HepG2 (cell line): Measurements from ENCODE around the gene GPATCH3. TPM values are rescaled to one million over a fixed set of nuclear protein-coding genes. Genes with fewer than 3 reads are reported as not detected.

Experiments used
- CENPX ChIP-seq: sonication (generic); formaldehyde crosslinking; IDR thresholded peaks from 2 replicates; pipeline ENCODE4 v1.9.0; 2021; ENCODE audit warnings: mild to moderate bottlenecking, missing genetic modification reagents, moderate library complexity
- EHMT2 ChIP-seq: fragments of 200-600 bp; sonication (generic); IDR thresholded peaks from 2 replicates; pipeline ENCODE4 v1.7.0; 2017; ENCODE audit warnings: antibody characterized with exemption, low read depth, low read length, borderline replicate concordance
- FOSL1 ChIP-seq: sonication (generic); formaldehyde crosslinking; IDR thresholded peaks from 2 replicates; pipeline ENCODE4 v1.9.0; 2021; ENCODE audit warnings: missing genetic modification reagents, borderline replicate concordance
- GRHL1 ChIP-seq: sonication (generic); formaldehyde crosslinking; conservative IDR thresholded peaks from 2 replicates; pipeline ENCODE4 v1.8.0; 2022; ENCODE audit warnings: missing genetic modification reagents
- NR0B2 ChIP-seq: sonication (generic); formaldehyde crosslinking; IDR thresholded peaks from 2 replicates; pipeline ENCODE4 v1.4.0; 2020; ENCODE audit warnings: mild to moderate bottlenecking, missing genetic modification reagents
- PHB2 ChIP-seq: fragments of 450-650 bp; IDR thresholded peaks from 2 replicates; pipeline ENCODE4 v1.6.1; 2018; ENCODE audit not compliant: partially characterized antibody
- POGZ ChIP-seq: sonication (generic); formaldehyde crosslinking; IDR thresholded peaks from 2 replicates; pipeline ENCODE4 v1.4.0; 2020; ENCODE audit warnings: mild to moderate bottlenecking, missing genetic modification reagents
- RXRB ChIP-seq: IDR thresholded peaks from 2 replicates; pipeline ENCODE4 v1.6.1; 2016; ENCODE audit warnings: borderline replicate concordance, missing genetic modification reagents, missing compliant biosample characterization
- SCMH1 ChIP-seq: sonication (generic); formaldehyde crosslinking; IDR thresholded peaks from 2 replicates; pipeline ENCODE4 v1.9.0; 2021; ENCODE audit warnings: missing genetic modification reagents, mild to moderate bottlenecking, borderline replicate concordance
- SNAPC2 ChIP-seq: sonication (generic); formaldehyde crosslinking; IDR thresholded peaks from 2 replicates; pipeline ENCODE4 v1.8.1; 2022; ENCODE audit warnings: mild to moderate bottlenecking, missing genetic modification reagents
- TAF15 ChIP-seq: fragments of 200-400 bp; formaldehyde crosslinking; IDR thresholded peaks from one replicate; pipeline ENCODE4 v1.6.1; 2018; ENCODE audit warnings: mild to moderate bottlenecking, low read depth, low read length; ENCODE audit not compliant: poor library complexity, severe bottlenecking
- TERF1 ChIP-seq: sonication (generic); formaldehyde crosslinking; IDR thresholded peaks from 2 replicates; pipeline ENCODE4 v1.8.0; 2022; ENCODE audit warnings: mild to moderate bottlenecking, missing genetic modification reagents, moderate library complexity
- TFDP2 ChIP-seq: sonication (generic); formaldehyde crosslinking; IDR thresholded peaks from 2 replicates; pipeline ENCODE4 v1.4.0; 2020; ENCODE audit warnings: missing genetic modification reagents
- YEATS4 ChIP-seq: sonication (generic); formaldehyde crosslinking; IDR thresholded peaks from 2 replicates; pipeline ENCODE4 v1.4.0; 2020; ENCODE audit warnings: missing genetic modification reagents, borderline replicate concordance
- ZNF207 ChIP-seq: fragments of 450-650 bp; IDR thresholded peaks from 2 replicates; pipeline ENCODE4 v1.6.1; 2016; ENCODE audit warnings: antibody characterized with exemption, borderline replicate concordance
- ZNF687 ChIP-seq: sonication (generic); formaldehyde crosslinking; IDR thresholded peaks from 2 replicates; pipeline ENCODE4 v1.5.1; 2020; ENCODE audit warnings: mild to moderate bottlenecking, missing genetic modification reagents, moderate library complexity
- ZNF749 ChIP-seq: sonication (generic); formaldehyde crosslinking; IDR thresholded peaks from 2 replicates; pipeline ENCODE4 v1.8.0; 2022; ENCODE audit warnings: mild to moderate bottlenecking, missing genetic modification reagents, moderate library complexity, borderline replicate concordance
- polyA plus RNA-seq, 8 experiments: library from polyadenylated mRNA; depleted of rRNA in 3 of 8; stranded (reverse) in 7 of 8; unstranded in 1 of 8; fragments of >200 nt; fragmentation: Illumina TruSeq in 4 of 8; extraction: Trizol in 4 of 8; gene quantifications; 2 replicates each; pipeline versions ENCODE4 v1.2.1 to v1.2.3, GENCODE V29; 2011 to 2016; ENCODE audit warnings: low read depth in 4 of 8, missing spikeins in 1 of 8, mixed read lengths in 1 of 8; ENCODE audit not compliant: insufficient read depth in 1 of 8
- total RNA-seq, 5 experiments: library from RNA; depleted of rRNA; stranded (reverse); fragments of >200 nt; fragmentation: Illumina TruSeq; extraction: Trizol; gene quantifications; 2 replicates each; pipeline ENCODE4 v1.2.3, GENCODE V29; 2016; ENCODE audit warnings: low read depth in 1 of 5
- TF ChIP-seq, protein P1 (sequence below): sonication (generic); formaldehyde crosslinking; IDR thresholded peaks from 2 replicates; pipeline ENCODE4 v1.8.0; 2022; ENCODE audit warnings: mild to moderate bottlenecking, missing genetic modification reagents, borderline replicate concordance

GPATCH3 gene
- total and polyA plus RNA-seq, 2 of the 13 experiments (the other 11 are each of a cell fraction or from before 2014, with no cell fraction given), result 8.3 to 11.0 TPM

DNA sequence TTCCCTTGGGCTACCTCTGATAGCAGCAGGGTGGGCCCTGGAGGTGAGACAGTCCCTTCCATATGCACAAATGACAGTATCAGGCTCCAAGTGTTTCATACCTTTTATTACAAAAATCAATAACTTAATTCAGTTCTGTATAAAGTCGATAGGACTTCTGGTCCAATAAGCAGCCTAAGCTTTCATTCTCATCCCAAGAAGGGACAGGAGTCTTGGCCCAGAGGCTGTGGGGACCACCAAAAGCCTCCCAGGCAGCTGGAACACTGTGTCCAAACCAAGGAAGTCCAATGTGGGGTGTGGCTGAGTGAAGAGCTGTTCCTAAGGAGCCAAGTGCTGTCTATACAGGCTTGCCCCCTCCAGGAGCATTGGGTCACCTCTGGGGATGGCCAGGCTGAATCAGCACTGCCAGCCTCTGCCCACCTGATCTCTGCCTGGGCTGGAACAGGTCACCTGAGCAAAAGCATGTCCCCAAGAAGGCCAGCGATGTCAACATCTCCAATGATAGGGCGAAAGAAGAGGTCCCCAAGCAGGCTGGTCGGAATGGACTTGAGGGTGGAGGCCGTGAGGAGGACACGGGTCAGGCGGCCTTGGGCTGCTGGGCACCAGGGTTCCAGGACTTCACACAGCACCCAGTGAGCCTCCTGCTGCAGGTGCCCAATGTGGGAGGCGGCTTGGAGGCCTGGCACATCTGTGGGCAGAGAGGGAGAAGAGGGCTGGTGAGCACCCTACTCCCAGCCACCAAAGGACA lies 11.3 kb upstream of the GPATCH3 start (continued):
- TF ChIP-seq TERF1, result no peak
- TF ChIP-seq, protein P1, sequence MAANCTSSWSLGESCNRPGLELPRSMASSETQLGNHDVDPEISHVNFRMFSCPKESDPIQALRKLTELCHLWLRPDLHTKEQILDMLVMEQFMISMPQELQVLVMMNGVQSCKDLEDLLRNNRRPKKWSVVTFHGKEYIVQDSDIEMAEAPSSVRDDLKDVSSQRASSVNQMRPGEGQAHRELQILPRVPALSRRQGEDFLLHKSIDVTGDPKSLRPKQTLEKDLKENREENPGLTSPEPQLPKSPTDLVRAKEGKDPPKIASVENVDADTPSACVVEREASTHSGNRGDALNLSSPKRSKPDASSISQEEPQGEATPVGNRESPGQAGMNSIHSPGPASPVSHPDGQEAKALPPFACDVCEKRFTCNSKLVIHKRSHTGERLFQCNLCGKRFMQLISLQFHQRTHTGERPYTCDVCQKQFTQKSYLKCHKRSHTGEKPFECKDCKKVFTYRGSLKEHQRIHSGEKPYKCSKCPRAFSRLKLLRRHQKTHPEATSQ, result no peak
- no peak for TF ChIP-seq ZNF749
- no peak for TF ChIP-seq EHMT2
- no peak for TF ChIP-seq POGZ (CRISPR knock-in tag)
- TF ChIP-seq TFDP2 (CRISPR knock-in tag), result no peak
- no peak for TF ChIP-seq ZNF207
- no peak for TF ChIP-seq GRHL1 (CRISPR knock-in tag)
- TF ChIP-seq RXRB (CRISPR knock-in tag), result no peak
- peak; percentile 75 for TF ChIP-seq ZNF687 (CRISPR knock-in tag)
- no peak for TF ChIP-seq SCMH1 (CRISPR knock-in tag)
- no peak for TF ChIP-seq YEATS4
- TF ChIP-seq SNAPC2, result 0 out of 2 replicates have a peak, but pooled peaks have one; percentile 8
- TF ChIP-seq PHB2, result no peak
- TF ChIP-seq CENPX (CRISPR knock-in tag), result no peak
- no peak for TF ChIP-seq TAF15
- no peak for TF ChIP-seq NR0B2 (CRISPR knock-in tag)
- TF ChIP-seq FOSL1 (CRISPR knock-in tag), result no peak
